NCI-H187 (cell line): ENCODE measurements around the gene CLCN6.

Experiments used
- DNase-seq, 2 experiments: peaks; one replicate each; lab custom pipeline; 2025; lab: John Stamatoyannopoulos, UW

Gene CLCN6, protein sequence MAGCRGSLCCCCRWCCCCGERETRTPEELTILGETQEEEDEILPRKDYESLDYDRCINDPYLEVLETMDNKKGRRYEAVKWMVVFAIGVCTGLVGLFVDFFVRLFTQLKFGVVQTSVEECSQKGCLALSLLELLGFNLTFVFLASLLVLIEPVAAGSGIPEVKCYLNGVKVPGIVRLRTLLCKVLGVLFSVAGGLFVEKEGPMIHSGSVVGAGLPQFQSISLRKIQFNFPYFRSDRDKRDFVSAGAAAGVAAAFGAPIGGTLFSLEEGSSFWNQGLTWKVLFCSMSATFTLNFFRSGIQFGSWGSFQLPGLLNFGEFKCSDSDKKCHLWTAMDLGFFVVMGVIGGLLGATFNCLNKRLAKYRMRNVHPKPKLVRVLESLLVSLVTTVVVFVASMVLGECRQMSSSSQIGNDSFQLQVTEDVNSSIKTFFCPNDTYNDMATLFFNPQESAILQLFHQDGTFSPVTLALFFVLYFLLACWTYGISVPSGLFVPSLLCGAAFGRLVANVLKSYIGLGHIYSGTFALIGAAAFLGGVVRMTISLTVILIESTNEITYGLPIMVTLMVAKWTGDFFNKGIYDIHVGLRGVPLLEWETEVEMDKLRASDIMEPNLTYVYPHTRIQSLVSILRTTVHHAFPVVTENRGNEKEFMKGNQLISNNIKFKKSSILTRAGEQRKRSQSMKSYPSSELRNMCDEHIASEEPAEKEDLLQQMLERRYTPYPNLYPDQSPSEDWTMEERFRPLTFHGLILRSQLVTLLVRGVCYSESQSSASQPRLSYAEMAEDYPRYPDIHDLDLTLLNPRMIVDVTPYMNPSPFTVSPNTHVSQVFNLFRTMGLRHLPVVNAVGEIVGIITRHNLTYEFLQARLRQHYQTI

DNA sequence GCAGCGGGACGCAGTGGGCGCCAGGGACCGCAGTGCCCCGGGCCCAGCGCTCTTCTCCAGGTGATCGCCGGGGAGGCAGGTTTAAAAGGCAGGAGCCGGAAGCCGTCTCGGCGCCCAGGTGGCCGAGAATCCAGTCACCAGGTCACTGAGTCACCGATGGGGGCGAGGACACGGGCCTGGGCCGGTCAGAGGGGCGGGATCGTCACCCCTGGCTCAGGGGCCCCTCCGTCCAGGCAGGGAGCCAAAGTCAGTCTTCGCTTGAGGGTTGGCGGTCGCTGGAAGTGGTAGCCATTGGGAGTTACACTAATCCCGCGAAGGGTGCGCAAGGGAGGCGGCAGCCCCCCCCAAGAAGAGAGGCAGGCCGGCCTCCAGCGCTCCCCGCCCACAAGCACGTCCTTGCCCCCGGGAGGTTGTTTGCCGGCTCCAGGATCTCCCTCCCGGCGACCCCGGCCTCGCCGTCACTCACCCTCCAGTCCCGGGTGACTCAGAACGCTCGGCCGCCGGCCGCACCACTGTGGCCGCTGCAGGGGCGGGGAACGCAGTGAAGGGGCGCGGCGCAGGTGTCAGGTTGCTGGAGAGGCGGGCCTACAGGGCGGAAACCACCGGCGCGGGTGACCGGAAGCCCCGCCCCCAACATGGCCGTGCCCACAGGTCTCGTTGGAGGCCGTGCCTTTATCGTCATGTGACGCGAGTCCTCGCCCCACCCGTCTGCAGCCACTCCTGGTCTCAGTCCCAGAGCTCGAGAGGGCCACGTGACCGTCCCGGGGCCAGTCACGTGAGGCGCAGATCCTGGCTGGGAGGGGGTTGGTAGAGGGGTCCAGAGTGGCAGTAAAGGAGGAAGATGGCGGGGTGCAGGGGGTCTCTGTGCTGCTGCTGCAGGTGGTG lies at the start of gene CLCN6, which contains the start of gene MTHFR:
Gene CLCN6, plus strand, starts transcription at position 770 of the 885 bp plus-strand sequence. Its CDS starts 72 bp downstream, at position 842.
Gene MTHFR, minus strand, starts transcription at position 543 of the 885 bp plus-strand sequence. CDS start 2,848 bp downstream, outside the sequence.
- DNase-seq: peak; percentile 97 to 98

- no peak for DNase-seq
Observed at GRCh38 chr1:11757047-11757446, 48.9 kb upstream of the CLCN6 start.

DNA sequence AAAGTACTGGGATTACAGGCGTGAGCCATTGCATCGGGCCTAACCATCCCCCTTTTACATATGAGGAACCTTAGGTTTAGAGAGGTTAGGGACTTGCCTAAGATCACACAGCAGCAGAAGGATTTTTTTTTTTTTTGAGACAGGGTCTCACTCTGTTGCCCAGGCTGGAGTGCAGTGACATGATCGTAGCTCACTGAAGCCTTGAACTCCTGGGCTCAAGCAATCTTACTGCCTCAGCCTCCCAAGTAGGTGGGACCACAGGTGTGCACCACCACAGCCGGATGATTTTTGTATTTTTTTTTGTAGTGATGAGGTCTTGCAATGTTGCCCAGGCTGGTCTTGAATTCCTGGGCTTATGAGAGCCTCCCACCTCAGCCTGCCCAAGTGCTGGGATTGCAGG lies 46.2 kb upstream of the CLCN6 start:
- DNase-seq: no peak

- DNase-seq: no peak
Observed at GRCh38 chr1:11761285-11761684, 44.7 kb upstream of the CLCN6 start.

DNA sequence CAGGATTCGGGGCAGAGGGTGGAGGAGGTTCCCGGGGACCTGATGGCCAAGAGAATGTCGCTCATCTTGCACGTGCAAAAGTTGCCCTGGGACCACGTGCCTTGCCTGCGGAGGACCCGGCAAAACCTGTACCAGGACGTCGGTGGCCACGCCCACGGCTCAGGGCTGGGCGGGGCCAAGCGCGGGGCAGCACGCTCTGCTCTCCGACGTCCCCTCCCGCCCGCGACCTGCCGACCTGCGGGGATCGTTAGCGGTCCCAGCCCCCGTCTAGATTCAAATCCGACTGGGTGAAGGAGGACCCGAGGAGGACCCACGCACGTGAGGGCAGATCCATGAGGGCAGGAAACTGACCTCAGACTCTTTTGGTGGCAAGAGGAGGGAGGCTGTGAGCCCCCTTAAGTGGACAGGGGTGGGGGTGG lies 44.0 kb upstream of the CLCN6 start, which contains the start of gene C1orf167:
Gene C1orf167, plus strand, starts transcription at position 206 of the 419 bp plus-strand sequence. CDS start 2,208 bp downstream, outside the sequence.
- DNase-seq: no peak

- no peak for DNase-seq
Observed at GRCh38 chr1:11764115-11764514, 41.9 kb upstream of the CLCN6 start.

GRCh38 chr1:11764519-11764918 lies 41.5 kb upstream of the CLCN6 start:
- no peak for DNase-seq

GRCh38 chr1:11765661-11766428 lies 40.1 kb upstream of the CLCN6 start:
- no peak for DNase-seq

DNA sequence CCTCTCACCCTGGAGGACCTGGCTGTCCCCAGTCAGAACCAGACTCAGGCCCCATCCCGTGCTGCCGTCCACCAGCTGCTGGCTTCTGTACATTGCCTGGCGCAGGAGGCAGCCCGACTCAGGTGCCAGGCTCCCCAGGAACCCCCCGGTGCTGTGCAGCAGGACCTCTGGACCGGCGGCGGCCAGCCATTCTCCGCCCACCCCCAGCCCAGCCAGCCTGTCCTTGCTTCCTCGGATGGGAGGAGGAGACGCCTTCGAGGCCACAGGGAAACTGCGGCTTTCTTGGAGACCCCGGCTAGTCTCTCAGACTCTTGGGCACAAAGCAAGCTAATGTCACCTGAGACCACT lies 39.6 kb upstream of the CLCN6 start:
- DNase-seq: no peak

- DNase-seq: no peak
Observed at GRCh38 chr1:11767922-11768704, 37.9 kb upstream of the CLCN6 start.

DNA sequence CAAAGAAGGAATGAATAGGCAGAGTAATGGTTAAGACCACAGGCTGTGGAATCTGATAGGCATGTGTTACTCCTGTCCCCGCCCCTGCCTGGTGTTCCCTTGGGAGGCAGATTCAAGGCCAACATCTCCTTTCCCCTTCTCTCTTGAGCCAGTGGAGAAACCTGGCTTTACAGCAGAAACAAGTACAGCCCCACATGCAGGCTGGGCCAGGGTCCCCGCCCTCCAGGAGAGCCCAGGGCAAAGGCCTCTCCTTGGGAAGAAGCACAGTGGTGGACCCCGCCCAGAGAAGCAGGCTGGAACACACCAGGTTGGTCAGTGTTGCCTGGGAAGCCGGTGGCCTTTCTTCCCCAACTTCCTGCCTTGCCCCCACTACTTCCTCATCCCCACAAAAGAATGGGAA lies 37.2 kb upstream of the CLCN6 start:
- DNase-seq: no peak

GRCh38 chr1:11769274-11769673 lies 36.7 kb upstream of the CLCN6 start:
- DNase-seq: no peak

- DNase-seq: no peak
Observed at GRCh38 chr1:11770011-11770410, 36.0 kb upstream of the CLCN6 start.

DNA sequence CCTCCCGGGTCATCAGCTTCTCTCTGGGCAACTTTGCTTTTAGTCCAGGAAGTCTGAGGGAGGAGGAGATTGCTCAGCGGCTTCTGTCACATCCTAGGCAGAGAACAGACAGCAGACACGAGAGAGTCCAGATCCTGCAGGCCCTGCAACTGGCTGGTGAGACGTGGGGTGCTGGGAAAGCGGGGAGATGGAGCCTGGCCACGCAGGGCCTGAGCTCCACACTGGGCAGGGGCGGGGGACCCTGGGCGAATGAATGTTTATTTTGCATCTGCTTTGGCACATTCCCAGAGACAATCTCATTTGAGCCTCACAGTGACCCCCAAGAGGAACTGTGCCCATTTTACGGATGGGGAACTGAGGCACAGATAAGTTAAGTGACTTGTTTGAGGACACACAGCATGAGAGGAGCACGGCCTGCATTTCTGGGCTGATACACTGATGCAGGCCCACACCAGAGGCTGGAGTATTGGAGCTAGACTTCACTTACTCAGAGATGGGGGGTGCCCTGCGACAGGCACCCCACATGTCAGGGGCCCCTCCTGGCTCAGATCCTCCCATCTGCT lies 34.4 kb upstream of the CLCN6 start:
- DNase-seq: no peak

DNA sequence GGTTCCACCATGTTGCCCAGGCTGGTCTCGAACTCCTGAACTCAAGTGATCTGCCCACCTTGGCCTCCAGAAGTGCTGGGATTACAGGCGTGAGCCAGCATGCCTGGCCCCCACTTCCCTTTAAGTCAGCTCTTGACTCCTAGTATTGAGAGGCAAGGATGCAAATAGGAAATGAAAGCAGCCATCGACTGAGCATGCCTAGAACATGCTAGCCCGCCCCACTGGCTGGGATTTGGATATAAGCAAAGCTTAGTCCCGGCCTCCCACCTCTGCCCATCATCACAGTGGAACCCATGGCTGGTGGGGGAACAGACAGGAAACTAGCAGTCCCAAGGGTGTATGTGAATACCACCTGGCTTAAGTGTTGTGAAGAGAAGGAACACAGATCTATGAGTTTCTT lies 33.5 kb upstream of the CLCN6 start:
- DNase-seq: no peak

- no peak for DNase-seq
Observed at GRCh38 chr1:11774753-11775152, 31.2 kb upstream of the CLCN6 start.

DNA sequence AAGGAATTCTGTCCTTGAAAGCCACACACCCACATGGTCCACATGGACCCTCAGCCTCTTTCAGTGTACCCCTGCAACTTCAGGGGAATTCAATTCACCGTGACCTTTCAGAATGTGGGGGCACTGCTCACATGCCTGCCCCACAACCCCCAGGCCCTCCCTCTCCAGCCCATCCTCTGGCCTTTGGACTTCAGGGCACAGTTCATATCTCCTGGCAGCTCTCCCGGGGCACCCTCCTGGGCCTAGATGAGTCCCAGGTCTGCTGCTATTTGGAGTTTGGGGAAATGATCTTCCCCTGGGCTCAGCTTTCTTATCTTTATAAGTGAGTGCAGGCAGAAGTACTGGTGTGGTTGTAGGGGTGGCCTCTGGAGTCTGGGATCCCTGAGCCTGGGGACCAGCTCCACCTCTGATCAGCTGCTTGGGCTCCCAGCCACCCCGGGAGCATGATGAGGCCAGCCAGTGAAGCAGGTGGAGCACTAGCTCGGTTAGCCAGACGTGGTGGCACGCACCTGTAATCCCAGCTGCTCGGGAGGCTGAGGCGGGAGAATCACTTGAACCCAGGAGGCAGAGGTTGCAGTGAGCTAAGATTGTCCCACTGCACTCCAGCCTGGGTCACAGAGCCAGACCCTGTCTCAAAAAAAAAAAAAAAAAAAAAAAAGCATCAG lies 28.2 kb upstream of the CLCN6 start:
- DNase-seq: no peak

- DNase-seq: no peak
Observed at GRCh38 chr1:11778336-11778735, 27.7 kb upstream of the CLCN6 start.
